Dedifferentiated amniotic fluid mesenchymal stem cell (primary cell): ENCODE measurements around the gene PTPA.
A peak's percentile ranks its signal among the peaks of the same experiment; 100 is the strongest.

Source experiments
- DNase-seq: peaks from one replicate; pipeline ENCODE4 v3.0.0-alpha.2; 2016; ENCODE audit errors: extremely low spot score

The PTPA gene

GRCh38 chr9:129137292-129138143 is 26.3 kb downstream of the PTPA start:
- no peak for DNase-seq

GRCh38 chr9:129138144-129138462 is 26.9 kb downstream of the PTPA start:
- no peak for DNase-seq

GRCh38 chr9:129138476-129139232 is 27.4 kb downstream of the PTPA start:
- DNase-seq = peak; percentile 66

- DNase-seq = peak; percentile 92
These were observed 28.2 kb downstream of the PTPA start for GRCh38 chr9:129139233-129139992.

- peak; percentile 99 for DNase-seq
These were observed 28.8 kb downstream of the PTPA start for GRCh38 chr9:129139993-129140396.

GRCh38 chr9:129140397-129141065 is 29.3 kb downstream of the PTPA start:
- no peak for DNase-seq

- DNase-seq = peak; percentile 63
These were observed 30.1 kb downstream of the PTPA start for GRCh38 chr9:129141066-129142041.

- DNase-seq = no peak
These were observed 31.1 kb downstream of the PTPA start for GRCh38 chr9:129142138-129142935.

- DNase-seq = peak; percentile 83
These were observed 32.1 kb downstream of the PTPA start for GRCh38 chr9:129143031-129143927.

- no peak for DNase-seq
These were observed 34.1 kb downstream of the PTPA start for GRCh38 chr9:129145316-129145715.

- DNase-seq = peak; percentile 32
These were observed 34.7 kb downstream of the PTPA start for GRCh38 chr9:129145841-129146292.

GRCh38 chr9:129146441-129146941 is 35.3 kb downstream of the PTPA start:
- no peak for DNase-seq

GRCh38 chr9:129148463-129149204 is 37.4 kb downstream of the PTPA start:
- no peak for DNase-seq

- DNase-seq = no peak
These were observed 38.2 kb downstream of the PTPA start for GRCh38 chr9:129149442-129149841.

GRCh38 chr9:129150122-129150521 is 38.9 kb downstream of the PTPA start:
- DNase-seq = no peak

GRCh38 chr9:129150672-129151211 is 39.5 kb downstream of the PTPA start:
- DNase-seq = no peak

GRCh38 chr9:129151469-129151868 is 40.3 kb downstream of the PTPA start:
- DNase-seq = no peak
